Stomach (tissue), 9 donors: ENCODE data around the gene CAMK2G. TPM values are rescaled to one million over a fixed set of nuclear protein-coding genes. Genes with fewer than 3 reads are reported as not detected.

Experiments used
- DNase-seq, 2 donors: peaks; one replicate each; pipeline versions ENCODE4 v3.0.0 to v3.0.0-alpha.2; 2013 to 2019
- H3K27ac ChIP-seq, 5 donors: fragments of 200-600 bp in 4 of 5; sonication (generic) in 4 of 5; one replicate each; pipeline ENCODE4 v1.5.1; 2013 to 2019; ENCODE audit warnings: mild to moderate bottlenecking in 1 of 5, moderate library complexity in 1 of 5
- H3K27me3 ChIP-seq, 3 donors: fragments of 200-600 bp; sonication (generic); one replicate each; pipeline ENCODE4 v1.5.1; 2017 to 2019; ENCODE audit warnings: mixed run types in 1 of 3
- H3K36me3 ChIP-seq, 4 donors: fragments of 200-600 bp; sonication (generic); 1 replicate in 3 of 4; 2 replicates in 1 of 4; pipeline ENCODE4 v1.5.1; 2016 to 2019
- H3K4me1 ChIP-seq, 4 donors: fragments of 200-600 bp; sonication (generic); one replicate each; pipeline ENCODE4 v1.5.1; 2016 to 2019
- H3K4me3 ChIP-seq, 4 donors: fragments of 200-600 bp; sonication (generic) in 3 of 4; one replicate each; pipeline ENCODE4 v1.5.1; 2016 to 2019; ENCODE audit warnings: mild to moderate bottlenecking in 1 of 4
- H3K9me3 ChIP-seq, 4 donors: fragments of 200-600 bp; sonication (generic); one replicate each; pipeline ENCODE4 v1.5.1; 2016 to 2019
- CTCF ChIP-seq, 7 experiments: fragments of 450-650 bp in 4 of 7; fragments of 200-600 bp in 3 of 7; sonication (generic) in 3 of 7; IDR thresholded peaks; one replicate each; pipeline ENCODE4 v1.5.1; 2016 to 2019; ENCODE audit warnings: antibody characterized with exemption in 7 of 7, control low read depth in 2 of 7, mild to moderate bottlenecking in 1 of 7
- EP300 ChIP-seq: sonication (generic); formaldehyde crosslinking; IDR thresholded peaks from one replicate; pipeline ENCODE4 v1.6.1; 2017; ENCODE audit warnings: antibody characterized with exemption
- POLR2A ChIP-seq, 4 donors: fragments of 450-650 bp; IDR thresholded peaks; one replicate each; pipeline ENCODE4 v1.6.1; 2016; ENCODE audit warnings: antibody characterized with exemption in 4 of 4, control low read depth in 2 of 4, mild to moderate bottlenecking in 1 of 4, moderate library complexity in 1 of 4
- POLR2AphosphoS5 ChIP-seq, 3 donors: sonication (generic); formaldehyde crosslinking; IDR thresholded peaks; one replicate each; pipeline ENCODE4 v1.6.1; 2016; ENCODE audit warnings: antibody characterized with exemption in 3 of 3
- WGBS, 5 donors: extraction: QIAGEN DNeasy Blood & Tissue Kit in 3 of 5; methylation state at CpG; one replicate each; pipeline versions ENCODE4 v1.1.5 to v1.1.7; 2013 to 2018; 5-methylcytosine and 5-hydroxymethylcytosine counted together
- intact Hi-C: fragments of 100-400 bp; cut with DNase I; formaldehyde crosslinking; loops from one replicate; pipeline ENCODE4 v1.15.1; 2023; ENCODE audit warnings: low total_unique reads
- polyA plus RNA-seq, 3 donors: library from polyadenylated mRNA; stranded (reverse); fragments of 200-250 nt; gene quantifications; one replicate each; pipeline ENCODE4 v1.2.3, GENCODE V29; 2013
- total RNA-seq, 5 donors: library from RNA; depleted of rRNA; stranded (reverse); fragments of >200 nt; gene quantifications; one replicate each; pipeline versions ENCODE4 v1.1.0 to v1.2.3, GENCODE V29; 2014 to 2016
- donor health status: healthy with polysubstance abuse.
- donor health status: Bipolar disorder and iron deficiency.
- donor health status: healthy.

Gene CAMK2G
- total and polyA plus RNA-seq, 8 donors: 7.5 to 93.3 (median 29.6) TPM

- H3K9me3 ChIP-seq: no peaks in the 10 kb centered on the region
- peak overlapping the region in 1 of 4 donors; percentile 8 for H3K4me3 ChIP-seq
- 90 to 94% (median 92%) methylated on average over 14 of the region's 14 CpGs for WGBS, 5 donors
- peaks cover 15 to 60% (median 43%) of the 10 kb centered on the region in 4 donors for H3K4me1 ChIP-seq
- DNase-seq: no peak
- no peak for TF ChIP-seq CTCF (IDR thresholded peaks at IDR 0.05)
- no peak for TF ChIP-seq POLR2AphosphoS5 (IDR thresholded peaks at IDR 0.05)
- no peak for TF ChIP-seq EP300
- TF ChIP-seq POLR2A (IDR thresholded peaks at IDR 0.05): no peak
- intact Hi-C loops: no loop called here
- H3K36me3 ChIP-seq: peaks cover 69 to 79% (median 72%) of the 10 kb centered on the region in 4 donors
- no peak overlapping the region for H3K27ac ChIP-seq
- no peaks in the 10 kb centered on the region for H3K27me3 ChIP-seq
Observed at GRCh38 chr10:73806176-73806950, 68.0 kb downstream of the CAMK2G start.

- Histone ChIP-seq H3K9me3 (no peaks in the 10 kb centered on the region), H3K4me3 (no peak overlapping the region), H3K4me1 (peaks cover 4 to 39% (median 25%) of the 10 kb centered on the region in 4 donors), H3K27ac (peak overlapping the region in 2 of 5 donors; percentile 0 to 9), H3K27me3 (no peaks in the 10 kb centered on the region), H3K36me3 (peaks cover 92 to 99% (median 98%) of the 10 kb centered on the region in 4 donors)
- DNase-seq: no peak
- no peak for TF ChIP-seq POLR2AphosphoS5 (IDR thresholded peaks at IDR 0.05)
- TF ChIP-seq POLR2A (IDR thresholded peaks at IDR 0.05): no peak
- no peak for TF ChIP-seq CTCF (IDR thresholded peaks at IDR 0.05)
- TF ChIP-seq EP300: no peak
- intact Hi-C loops: no loop called here
Observed at GRCh38 chr10:73803680-73804286, 70.6 kb downstream of the CAMK2G start.

- intact Hi-C loops: no loop called here
- 57 to 74% (median 68%) methylated on average over 11 of the region's 11 CpGs for WGBS, 5 donors
- no peak for TF ChIP-seq CTCF (IDR thresholded peaks at IDR 0.05)
- TF ChIP-seq POLR2AphosphoS5 (IDR thresholded peaks at IDR 0.05): peak in 1 of 3 donors; percentile 5
- TF ChIP-seq EP300: no peak
- TF ChIP-seq POLR2A (IDR thresholded peaks at IDR 0.05): no peak
- H3K9me3 ChIP-seq: no peaks in the 10 kb centered on the region
- H3K27ac ChIP-seq: peak overlapping the region in 2 of 5 donors; percentile 9 to 32
- no peak overlapping the region for H3K4me3 ChIP-seq
- no peaks in the 10 kb centered on the region for H3K27me3 ChIP-seq
- H3K4me1 ChIP-seq: peaks cover 4 to 25% (median 20%) of the 10 kb centered on the region in 4 donors
- peaks cover 92 to 100% (median 100%) of the 10 kb centered on the region in 4 donors for H3K36me3 ChIP-seq
- DNase-seq: peak in 1 of 2 donors; percentile 40
Observed at GRCh38 chr10:73802276-73802991, 71.9 kb downstream of the CAMK2G start.

- intact Hi-C loops: no loop called here
- Histone ChIP-seq H3K27me3 (no peaks in the 10 kb centered on the region), H3K9me3 (no peaks in the 10 kb centered on the region), H3K36me3 (peaks cover 92 to 100% (median 100%) of the 10 kb centered on the region in 4 donors), H3K4me3 (no peak overlapping the region), H3K4me1 (peaks cover 4 to 13% (median 11%) of the 10 kb centered on the region in 4 donors), H3K27ac (no peak overlapping the region)
- no peak for DNase-seq
- TF ChIP-seq CTCF (IDR thresholded peaks at IDR 0.05) (no peak), POLR2A (IDR thresholded peaks at IDR 0.05) (no peak), EP300 (no peak), POLR2AphosphoS5 (IDR thresholded peaks at IDR 0.05) (no peak)
- WGBS, 5 donors: 91 to 97% (median 94%) methylated on average over 12 to 13 of the region's 13 CpGs
Observed at GRCh38 chr10:73801253-73801590, 73.1 kb downstream of the CAMK2G start.
